ENCODE data around the gene FCN2. TPM values are rescaled to one million over a fixed set of nuclear protein-coding genes. Genes with fewer than 3 reads are reported as not detected.

Gene FCN2
- polyA plus RNA-seq, 3 donors, result 0.84 to 4.1 (median 3.1) TPM

DNA sequence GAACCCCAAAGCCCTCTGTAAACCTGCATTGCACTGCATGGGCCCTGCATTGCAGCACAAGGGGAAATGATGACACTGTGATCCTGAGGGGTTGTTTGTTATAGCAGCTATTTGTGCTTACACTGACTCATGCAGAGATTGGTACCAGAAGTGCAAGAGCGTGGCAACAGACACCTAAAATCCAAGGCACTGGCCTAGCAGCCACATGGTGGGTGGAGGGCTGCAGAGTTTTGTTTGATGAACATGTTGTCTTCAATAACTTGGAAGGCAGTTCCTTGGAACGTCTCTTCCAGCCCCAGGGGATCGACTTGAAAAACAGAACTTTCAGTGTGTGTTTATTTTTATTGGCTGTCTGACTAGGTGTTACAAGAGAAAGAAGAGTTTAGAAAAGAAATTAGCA lies 14.5 kb downstream of the FCN2 start:
- no peak overlapping the region for H3K27ac ChIP-seq (ENCODE audit: low read depth, low read length)
- 50 to 69% (median 58%) methylated on average over 3 of the region's 3 CpGs for WGBS, 3 donors

DNA sequence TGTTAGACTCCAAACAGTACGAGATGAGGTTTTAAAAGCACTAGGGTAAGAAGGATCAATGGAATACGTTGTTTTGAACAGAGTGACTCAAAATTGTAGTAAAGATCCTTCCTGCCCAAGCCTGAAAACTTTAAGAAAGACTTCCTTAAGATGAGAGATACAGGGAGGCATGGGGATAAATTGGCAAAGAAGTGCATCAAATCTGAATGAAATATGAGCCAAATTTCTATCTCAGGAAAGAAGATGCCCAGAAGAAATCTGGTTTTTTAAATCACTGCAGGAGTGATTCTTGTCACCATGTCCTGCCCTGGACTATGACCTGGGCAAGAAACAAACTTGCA lies 14.9 kb downstream of the FCN2 start:
- H3K27ac ChIP-seq (ENCODE audit: low read depth, low read length), result no peak overlapping the region
- 48 to 56% (median 51%) methylated on average over 2 of the region's 2 CpGs for WGBS, 3 donors

DNA sequence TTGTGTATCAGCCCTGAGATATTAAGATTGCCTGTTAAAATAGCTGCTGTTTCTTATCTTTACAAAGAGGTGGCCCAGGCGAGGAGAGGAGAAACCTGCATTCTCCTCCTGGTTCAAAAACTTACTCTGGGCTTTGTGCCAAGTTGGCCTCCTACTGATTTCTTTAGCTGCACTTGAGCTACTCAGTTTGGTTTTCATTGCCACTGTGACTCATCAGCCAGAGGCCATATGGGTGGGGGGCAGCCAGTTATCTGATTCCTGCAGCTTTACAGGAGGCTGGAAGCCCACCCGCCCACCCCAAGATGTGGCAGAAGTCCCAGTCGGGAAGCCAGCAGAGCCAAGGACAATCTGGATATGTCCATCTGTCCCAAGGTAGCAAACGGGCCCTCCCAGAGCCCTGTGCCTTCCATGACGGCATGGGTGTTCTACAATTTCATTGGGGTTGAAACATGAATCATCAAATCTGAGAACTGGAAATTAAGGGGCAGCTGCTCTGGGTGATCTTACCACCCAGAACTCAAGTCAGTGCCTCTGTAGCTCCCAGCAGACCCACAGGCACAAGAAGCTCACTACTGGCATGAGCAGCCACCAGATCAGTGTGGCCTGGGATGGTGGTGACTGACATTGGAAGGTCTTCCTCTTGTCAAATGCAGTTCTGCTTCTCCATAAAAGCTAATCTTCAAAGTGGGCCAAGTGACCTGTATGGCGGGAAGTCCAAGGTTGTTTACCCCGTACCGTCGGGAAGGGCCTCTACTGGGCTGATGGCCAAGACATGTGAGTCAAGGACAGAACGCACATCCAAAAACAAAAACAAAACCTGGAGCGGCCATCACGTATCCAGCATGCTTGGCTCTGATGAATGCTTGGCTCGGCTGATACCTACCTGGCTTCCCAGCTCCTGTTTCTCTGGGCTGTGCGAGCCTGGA lies 15.6 kb downstream of the FCN2 start:
- 36 to 42% (median 40%) methylated on average over 14 of the region's 14 CpGs for WGBS, 3 donors
- no peak overlapping the region for H3K27ac ChIP-seq (ENCODE audit: low read depth, low read length)

DNA sequence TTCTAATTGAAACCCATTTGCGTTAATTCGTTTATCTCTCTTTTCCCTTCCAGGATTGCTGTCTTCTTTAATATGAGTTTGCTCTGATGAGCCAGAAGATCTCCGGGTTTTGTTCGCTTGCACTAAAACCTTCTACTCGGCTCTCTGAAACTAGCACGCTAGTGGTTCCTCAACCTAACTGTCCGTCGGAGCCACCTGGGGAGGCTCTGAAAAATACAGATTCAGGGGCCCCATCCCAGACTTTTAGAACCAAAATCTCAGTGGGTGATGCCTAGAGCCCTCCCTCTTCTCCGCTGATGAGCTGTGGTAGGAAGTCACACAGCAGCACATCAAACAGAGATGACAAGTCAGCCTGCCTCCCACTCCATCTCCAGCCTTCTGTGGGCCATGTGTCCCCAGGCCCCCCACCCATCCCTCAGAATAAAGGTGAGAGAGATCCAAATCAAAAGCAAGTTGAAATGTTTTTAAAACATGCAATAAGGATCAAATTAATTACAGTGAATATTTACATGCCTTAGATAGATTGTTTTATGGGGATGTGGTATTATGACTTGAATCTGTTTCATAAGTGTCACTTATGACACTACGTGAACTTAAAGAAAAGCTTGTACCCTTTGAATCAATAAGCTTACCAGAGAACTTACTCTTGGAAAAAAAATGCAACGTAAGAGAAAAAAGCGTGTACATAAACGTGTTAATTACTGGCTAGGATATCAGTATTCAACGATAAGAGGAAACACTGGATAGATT lies 16.4 kb downstream of the FCN2 start:
- no peak overlapping the region for H3K27ac ChIP-seq (ENCODE audit: low read depth, low read length)
- 70 to 76% (median 70%) methylated on average over 14 of the region's 14 CpGs for WGBS, 3 donors

DNA sequence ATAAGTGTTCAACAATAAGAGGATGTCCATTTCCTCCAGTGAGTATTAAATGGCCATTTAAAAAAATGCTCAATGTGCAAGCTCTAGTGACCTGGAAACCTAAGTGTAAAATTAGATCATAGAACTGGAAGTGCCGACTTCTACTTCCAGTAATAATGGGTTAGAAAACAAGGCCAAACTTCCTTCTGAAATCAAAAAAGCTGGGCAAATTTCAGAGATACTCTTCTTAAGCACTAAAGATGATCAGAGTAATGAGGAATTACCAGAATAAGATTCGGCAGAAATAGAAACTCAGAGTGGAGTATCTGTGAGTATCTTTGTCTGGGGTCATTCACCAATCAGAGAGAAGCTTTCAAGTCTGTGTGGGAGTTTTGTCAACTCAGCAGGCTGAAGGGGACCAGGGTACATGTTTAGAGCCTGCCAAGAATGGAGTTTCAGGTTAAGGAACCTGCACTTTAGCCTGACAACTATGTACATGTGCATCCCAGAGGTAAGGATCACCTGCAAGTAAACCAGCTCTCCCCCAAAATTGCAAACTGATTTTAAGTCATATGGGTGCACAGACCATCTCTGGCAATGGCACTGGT lies 17.1 kb downstream of the FCN2 start:
- 59 to 63% (median 62%) methylated on average over 2 of the region's 2 CpGs for WGBS, 3 donors
- H3K27ac ChIP-seq (ENCODE audit: low read depth, low read length), result no peak overlapping the region

DNA sequence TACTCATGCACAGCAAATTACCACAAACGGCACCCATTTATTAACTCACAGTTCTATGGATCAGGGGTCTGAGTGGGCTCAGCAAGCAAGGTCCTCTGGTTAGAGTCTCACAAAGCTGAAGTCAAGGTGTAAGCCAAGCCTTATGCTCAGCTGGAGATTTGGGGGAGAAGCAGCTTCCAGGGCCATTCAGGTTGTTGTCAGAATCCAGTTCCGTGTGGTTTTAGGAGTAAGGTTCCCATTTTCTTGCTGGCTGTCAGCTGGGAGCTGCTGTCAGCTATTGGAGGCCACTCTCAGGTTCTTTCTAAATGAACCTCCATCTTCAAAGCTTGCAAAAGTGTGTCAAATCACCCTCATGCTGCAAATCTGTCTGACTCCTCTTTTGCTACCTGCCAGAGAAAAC lies 17.7 kb downstream of the FCN2 start:
- H3K27ac ChIP-seq (ENCODE audit: low read depth, low read length), result no peak overlapping the region
- WGBS, 3 donors, result 34 to 47% (median 45%) methylated on average over 2 of the region's 2 CpGs

DNA sequence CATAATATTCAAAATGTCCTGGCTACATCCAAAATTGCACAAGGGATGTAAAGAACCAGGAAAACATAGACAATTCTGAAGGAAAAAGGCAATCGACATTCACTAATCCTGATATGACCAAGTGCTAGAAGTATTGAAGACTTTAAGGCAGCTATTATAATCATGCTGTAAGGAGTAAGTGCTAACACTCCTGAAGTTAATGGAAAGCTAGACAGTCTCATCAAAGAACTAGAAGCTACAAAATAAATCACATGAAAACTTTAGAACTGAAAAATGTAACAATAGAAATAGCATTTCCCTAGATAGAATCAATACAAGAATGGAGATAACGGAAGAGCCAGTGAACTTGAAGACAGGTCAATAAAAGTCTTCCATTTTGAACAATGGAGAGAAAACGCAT lies 18.6 kb downstream of the FCN2 start:
- 76 to 81% (median 77%) methylated on average over 3 of the region's 3 CpGs for WGBS, 3 donors
- no peak overlapping the region for H3K27ac ChIP-seq (ENCODE audit: low read depth, low read length)

DNA sequence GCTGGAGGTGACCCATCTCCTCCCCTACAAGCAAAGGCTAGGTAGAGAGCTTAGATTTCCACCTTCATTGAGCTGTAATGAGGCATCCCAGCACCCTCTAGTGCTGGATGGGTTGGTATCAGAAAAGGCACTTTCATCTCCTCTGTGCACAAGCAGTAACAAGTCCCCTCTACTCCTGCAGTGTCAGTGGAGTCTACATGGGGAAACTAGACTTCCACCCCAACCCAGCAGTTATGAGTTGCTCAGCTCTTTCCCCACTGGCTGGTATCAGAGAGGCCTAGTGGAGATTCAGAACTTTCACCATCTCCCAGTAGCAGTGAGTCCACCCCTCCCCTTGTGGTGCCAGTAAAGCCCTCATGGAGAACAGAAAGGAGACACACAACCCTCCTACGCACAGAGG lies 19.2 kb downstream of the FCN2 start:
- WGBS, 3 donors, result 81 to 100% (median 97%) methylated on average over 1 of the region's 1 CpG

DNA sequence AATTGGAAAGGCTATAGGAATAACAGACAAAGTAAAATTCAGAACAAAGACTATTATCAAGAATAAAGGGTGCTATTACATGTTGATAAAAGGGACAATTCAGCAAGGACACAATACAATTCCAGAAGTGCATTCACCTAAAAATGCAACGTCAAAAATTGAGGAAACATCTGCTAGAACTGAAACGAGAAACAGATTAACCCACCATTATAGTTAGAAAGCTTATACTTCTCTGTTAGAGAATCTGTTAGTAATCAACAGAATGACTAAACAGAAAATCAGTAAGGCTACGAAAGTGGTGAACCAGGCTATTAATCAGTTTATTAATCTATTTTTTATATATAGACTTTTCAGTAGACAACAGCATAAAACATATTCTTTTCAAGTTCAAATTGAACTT lies 22.3 kb downstream of the FCN2 start:
- 23 to 64% (median 24%) methylated on average over 3 of the region's 3 CpGs for WGBS, 3 donors
- H3K27ac ChIP-seq (ENCODE audit: low read depth, low read length), result no peak overlapping the region

More for the DNA sequence above, 19.2 kb downstream of the FCN2 start:
- no peak overlapping the region for H3K27ac ChIP-seq (ENCODE audit: low read depth, low read length)

DNA sequence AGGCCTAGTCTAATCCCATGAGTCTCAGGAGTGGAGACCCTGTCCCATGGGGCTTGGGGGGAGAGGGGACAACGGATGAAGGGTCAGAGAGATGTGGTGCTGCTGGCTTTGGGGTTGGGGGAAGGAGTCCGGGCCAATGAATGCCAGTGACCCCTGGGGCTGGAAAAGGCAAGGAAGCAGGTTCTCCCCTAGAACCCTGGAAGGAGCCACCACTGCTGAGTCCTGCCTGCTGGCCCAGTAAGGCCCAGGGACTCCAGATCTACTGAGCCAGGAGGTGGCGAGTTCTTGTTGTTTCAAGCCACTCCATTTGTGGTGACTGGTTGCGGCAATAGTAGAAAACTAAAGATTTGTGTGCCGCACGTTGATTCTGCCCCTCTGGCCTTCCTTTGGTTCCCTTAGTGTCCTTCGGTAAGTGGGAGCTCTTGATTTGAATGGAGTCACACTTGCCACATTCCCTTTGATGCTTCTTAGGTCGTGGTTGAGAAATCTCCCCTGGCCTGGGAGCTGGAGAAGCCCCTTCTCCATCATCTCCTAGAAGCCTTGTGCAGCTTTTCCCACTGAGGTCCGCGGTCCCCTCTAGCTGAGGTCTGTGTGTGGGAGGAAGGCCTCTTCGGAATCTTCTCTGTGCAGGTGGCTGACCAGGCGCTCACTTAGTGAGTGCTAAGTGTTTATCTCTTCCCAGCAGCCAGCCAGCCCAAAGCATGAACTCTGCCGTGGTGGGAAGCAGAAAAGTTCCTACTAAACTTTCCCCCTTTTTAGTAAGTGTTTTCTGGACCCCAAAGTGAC lies 28.1 kb downstream of the FCN2 start:
- no peak overlapping the region for H3K27ac ChIP-seq (ENCODE audit: low read depth, low read length)
- WGBS, 3 donors, result 83 to 88% (median 83%) methylated on average over 13 of the region's 13 CpGs

DNA sequence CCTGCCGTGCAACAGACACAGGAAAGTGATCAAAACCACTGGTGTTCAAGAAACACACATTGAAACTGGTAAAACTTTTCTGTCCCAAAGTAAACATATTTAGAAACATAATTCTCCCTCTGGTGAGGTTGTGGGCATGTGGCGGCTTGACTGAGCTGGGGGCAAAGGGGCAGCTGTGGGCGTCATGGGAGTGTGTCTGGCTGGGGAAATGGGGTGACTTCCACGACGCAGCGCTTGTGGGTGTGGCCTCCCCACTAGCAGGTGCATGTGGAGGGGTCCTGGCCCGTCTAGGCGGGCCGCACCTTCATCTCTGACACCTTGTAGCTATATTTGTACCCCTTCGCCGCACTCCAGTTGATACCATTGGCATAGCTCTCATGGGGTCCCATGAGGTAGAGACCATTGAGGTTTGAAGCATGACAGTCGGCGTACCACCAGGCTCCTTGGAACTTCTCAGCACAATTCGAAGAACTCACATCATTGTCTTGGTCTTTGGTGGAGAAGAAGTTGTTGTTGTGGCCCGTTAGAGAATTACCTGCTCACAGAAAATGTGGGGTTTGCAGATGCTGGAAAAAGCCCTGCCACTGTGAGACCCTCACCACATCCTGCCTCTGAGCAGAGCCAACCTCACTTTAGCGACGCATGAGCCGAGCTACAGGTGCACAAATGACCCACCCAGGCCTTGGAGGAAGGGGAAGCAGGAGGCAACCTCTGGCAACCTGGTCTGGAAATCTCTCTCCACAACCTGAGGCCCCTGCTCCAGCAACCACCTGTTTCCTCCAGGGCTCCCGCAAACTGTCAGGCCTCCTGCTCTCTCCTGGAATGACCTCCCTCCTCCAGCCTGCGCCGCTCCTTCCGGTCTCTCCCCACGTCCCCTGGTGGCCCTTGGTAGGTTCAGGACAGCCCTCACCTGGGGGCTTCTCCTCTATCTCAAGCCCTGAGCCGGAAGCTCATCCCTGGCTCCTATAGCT lies 29.2 kb downstream of the FCN2 start:
- no peak overlapping the region for H3K27ac ChIP-seq (ENCODE audit: low read depth, low read length)
- 77 to 82% (median 79%) methylated on average over 24 of the region's 24 CpGs for WGBS, 3 donors

DNA sequence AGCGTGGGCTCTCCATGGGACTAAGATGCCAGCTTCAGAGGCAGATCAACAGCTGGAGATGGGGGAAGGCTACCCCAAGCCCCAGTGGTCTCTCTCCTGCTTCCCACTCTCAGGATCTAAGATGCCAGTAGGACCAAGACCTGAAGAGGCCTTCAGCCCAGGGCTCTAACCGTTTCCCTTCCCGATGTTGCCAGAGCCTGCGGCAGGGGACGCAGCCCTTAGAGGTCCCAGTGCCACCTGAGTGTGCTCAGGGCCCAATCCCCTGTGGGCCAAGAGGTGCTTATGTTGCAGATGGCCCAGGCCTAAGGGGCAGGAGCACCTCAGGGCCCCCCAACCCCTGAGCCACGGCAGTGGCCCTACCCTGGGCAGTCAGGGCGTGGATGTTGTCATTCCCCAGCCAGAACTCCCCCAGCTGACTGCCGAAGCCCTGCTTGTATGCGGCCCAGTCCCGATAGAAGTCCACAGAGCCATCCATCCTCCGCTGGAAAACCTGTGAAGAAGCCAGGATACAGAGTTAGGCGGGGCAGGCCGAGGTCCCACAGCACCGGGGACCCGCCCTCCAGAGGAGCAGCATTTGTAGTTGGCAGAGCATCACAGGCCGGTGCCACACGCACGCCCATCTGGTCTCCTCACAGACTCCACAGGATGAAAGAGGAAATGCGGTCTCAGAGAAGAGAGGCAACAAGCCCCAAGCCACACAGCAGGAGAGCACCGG lies 31.7 kb downstream of the FCN2 start:
- 80 to 92% (median 91%) methylated on average over 20 of the region's 20 CpGs for WGBS, 3 donors
- no peak overlapping the region for H3K27ac ChIP-seq (ENCODE audit: low read depth, low read length)

DNA sequence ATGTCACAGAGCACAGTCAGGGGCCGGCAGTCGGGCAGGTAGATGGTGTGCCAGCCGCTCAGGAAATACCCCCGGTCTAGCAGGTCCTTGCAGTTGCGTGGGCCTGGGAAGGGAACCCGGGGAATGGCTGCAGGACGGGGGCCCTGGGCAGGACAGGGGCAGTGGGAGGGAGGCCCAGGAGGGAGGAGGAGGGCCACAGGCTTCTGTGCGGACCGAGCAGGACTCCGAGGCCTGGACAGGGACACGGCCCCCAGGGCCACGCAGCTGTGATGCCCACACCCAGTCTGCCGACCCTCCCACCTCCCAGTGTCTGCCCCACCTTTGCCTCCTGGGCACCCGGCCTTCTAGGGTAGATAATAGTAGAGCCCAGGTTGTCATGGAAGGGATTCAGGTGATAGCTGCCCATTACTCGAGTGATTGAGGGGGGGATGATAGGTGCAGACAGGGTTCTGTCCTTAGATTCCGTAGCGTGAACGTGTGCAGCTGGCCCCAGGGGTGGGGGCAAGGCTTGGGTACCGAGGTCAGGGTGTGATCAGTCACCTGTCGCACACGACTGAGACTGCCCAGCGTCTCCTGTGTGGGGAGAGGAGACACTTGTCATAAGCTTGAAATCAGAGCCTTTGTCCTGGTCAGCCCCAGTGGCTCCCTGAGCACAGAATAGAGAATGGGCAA lies 32.6 kb downstream of the FCN2 start:
- no peak overlapping the region for H3K27ac ChIP-seq (ENCODE audit: low read depth, low read length)
- WGBS, 3 donors, result 62 to 91% (median 88%) methylated on average over 18 to 22 of the region's 22 CpGs

DNA sequence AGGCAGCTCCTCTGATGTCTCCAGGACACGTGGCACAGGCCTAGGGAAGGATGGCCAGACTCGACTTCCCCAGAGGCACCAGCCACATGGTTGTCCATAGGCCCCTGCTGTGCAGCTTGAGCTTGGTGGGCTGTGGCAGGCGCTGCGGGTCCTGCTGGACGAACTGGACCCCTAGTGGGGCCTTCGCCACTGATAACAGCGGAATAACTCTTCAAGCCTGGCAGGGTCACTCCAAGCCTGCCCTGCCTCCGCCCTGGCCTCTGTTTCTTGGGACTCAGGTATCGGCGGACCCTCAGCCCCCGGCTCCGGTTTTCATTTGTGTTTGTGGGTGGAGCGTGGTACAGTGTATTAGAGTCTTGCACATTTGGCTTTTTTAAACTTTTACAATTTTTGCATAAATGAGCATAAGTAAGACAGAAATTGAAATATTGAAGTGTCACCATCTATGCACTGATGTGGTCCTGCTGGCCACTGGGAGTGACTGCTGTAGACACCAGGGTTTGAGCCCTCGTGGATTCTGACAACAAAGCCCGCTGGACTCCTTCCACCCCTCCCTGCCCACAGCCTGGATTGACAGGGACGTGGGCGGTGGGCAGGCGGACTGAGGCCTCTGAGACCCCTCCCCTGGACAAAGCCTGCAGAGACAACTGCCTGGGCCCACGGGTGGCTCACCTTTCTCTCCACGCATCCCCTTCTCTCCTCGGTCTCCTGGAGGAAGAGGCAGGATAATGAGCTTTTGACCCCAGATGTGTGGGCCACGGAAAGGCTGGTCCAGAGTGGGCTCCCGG lies 33.3 kb downstream of the FCN2 start:
- WGBS, 3 donors, result 79 to 92% (median 89%) methylated on average over 23 of the region's 23 CpGs
- H3K27ac ChIP-seq (ENCODE audit: low read depth, low read length), result no peak overlapping the region

DNA sequence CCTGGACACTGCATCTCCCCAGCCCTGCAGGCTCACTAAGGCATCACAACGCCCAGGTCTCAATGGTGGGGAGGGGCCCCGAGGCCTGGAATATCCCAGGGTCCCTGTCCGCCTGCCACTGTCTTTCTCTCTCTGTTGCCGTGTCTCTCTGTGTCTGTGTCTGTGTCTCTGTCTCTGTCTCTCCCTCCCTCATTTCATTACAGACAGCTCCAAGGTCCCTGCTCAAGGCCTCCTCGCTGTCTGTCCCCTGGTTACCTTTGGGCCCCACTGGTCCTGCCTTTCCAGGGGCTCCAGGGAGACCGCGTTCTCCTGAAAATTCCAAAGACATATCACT lies 33.9 kb downstream of the FCN2 start:
- H3K27ac ChIP-seq (ENCODE audit: low read depth, low read length), result no peak overlapping the region
- WGBS, 3 donors, result 52 to 81% (median 75%) methylated on average over 7 of the region's 7 CpGs
